ENCODE data around the gene CACNA1C. TPM values are rescaled to one million over a fixed set of nuclear protein-coding genes. Genes with fewer than 3 reads are reported as not detected.

CACNA1C gene
- total RNA-seq, 1 donor from 2014 or later = 0.02 TPM

GRCh38 chr12:2583642-2584401, 531.0 kb downstream of the CACNA1C start:
- H3K4me1 Mint-ChIP-seq = no peaks in the 10 kb centered on the region
- TF ChIP-seq CTCF (IDR thresholded peaks at IDR 0.05) = no peak
- CTCF ChIA-PET = no interaction called here
- POLR2A ChIA-PET = no interaction called here
- H3K4me3 Mint-ChIP-seq = no peak overlapping the region
- H3K27me3 Mint-ChIP-seq = peaks cover 32% of the 10 kb centered on the region
- H3K36me3 Mint-ChIP-seq (ENCODE audit: low read depth) = no peaks in the 10 kb centered on the region
- no peaks in the 10 kb centered on the region for H3K9me3 Mint-ChIP-seq
- DNase-seq (no peak), ATAC-seq (ENCODE audit: low read depth) (no peak)
- intact Hi-C loops (cut with micrococcal nuclease) = no loop called here
- H3K27ac Mint-ChIP-seq = no peak overlapping the region

GRCh38 chr12:2586156-2587038, 533.6 kb downstream of the CACNA1C start:
- Mint-ChIP-seq H3K4me1 (no peaks in the 10 kb centered on the region), H3K27me3 (peaks cover 25% of the 10 kb centered on the region), H3K36me3 (ENCODE audit: low read depth) (no peaks in the 10 kb centered on the region), H3K9me3 (peaks cover 2% of the 10 kb centered on the region), H3K27ac (no peak overlapping the region), H3K4me3 (no peak overlapping the region)
- ATAC-seq (ENCODE audit: low read depth) (no peak), DNase-seq (no peak)
- CTCF ChIA-PET = no interaction called here
- intact Hi-C loops (cut with micrococcal nuclease) = no loop called here
- POLR2A ChIA-PET = no interaction called here
- TF ChIP-seq CTCF (IDR thresholded peaks at IDR 0.05) = no peak

GRCh38 chr12:2588345-2588744, 535.6 kb downstream of the CACNA1C start:
- Mint-ChIP-seq H3K27me3 (peaks cover 19% of the 10 kb centered on the region), H3K9me3 (peaks cover 4% of the 10 kb centered on the region), H3K4me3 (no peak overlapping the region), H3K36me3 (ENCODE audit: low read depth) (no peaks in the 10 kb centered on the region), H3K27ac (no peak overlapping the region), H3K4me1 (no peaks in the 10 kb centered on the region)
- intact Hi-C loops (cut with micrococcal nuclease) = no loop called here
- CTCF ChIA-PET = no interaction called here
- no peak for TF ChIP-seq CTCF (IDR thresholded peaks at IDR 0.05)
- no peak for ATAC-seq (ENCODE audit: low read depth)
- POLR2A ChIA-PET = no interaction called here
- DNase-seq = no peak

GRCh38 chr12:2589381-2589780, 536.6 kb downstream of the CACNA1C start:
- ChIA-PET POLR2A (no interaction called here), CTCF (no interaction called here)
- no peak for TF ChIP-seq CTCF (IDR thresholded peaks at IDR 0.05)
- no peak overlapping the region for H3K27ac Mint-ChIP-seq
- H3K4me1 Mint-ChIP-seq = no peaks in the 10 kb centered on the region
- peaks cover 13% of the 10 kb centered on the region for H3K9me3 Mint-ChIP-seq
- H3K27me3 Mint-ChIP-seq = peaks cover 10% of the 10 kb centered on the region
- no peaks in the 10 kb centered on the region for H3K36me3 Mint-ChIP-seq (ENCODE audit: low read depth)
- ATAC-seq (ENCODE audit: low read depth) (no peak), DNase-seq (no peak)
- intact Hi-C loops (cut with micrococcal nuclease) = no loop called here
- no peak overlapping the region for H3K4me3 Mint-ChIP-seq

GRCh38 chr12:2593045-2593444, 540.3 kb downstream of the CACNA1C start:
- Mint-ChIP-seq H3K36me3 (ENCODE audit: low read depth) (no peaks in the 10 kb centered on the region), H3K27me3 (peaks cover 2% of the 10 kb centered on the region), H3K27ac (no peak overlapping the region), H3K9me3 (peaks cover 17% of the 10 kb centered on the region), H3K4me1 (no peaks in the 10 kb centered on the region), H3K4me3 (no peak overlapping the region)
- ChIA-PET CTCF (no interaction called here), POLR2A (no interaction called here)
- TF ChIP-seq CTCF (IDR thresholded peaks at IDR 0.05) = no peak
- ATAC-seq (ENCODE audit: low read depth) = no peak
- DNase-seq = no peak
- intact Hi-C loops (cut with micrococcal nuclease) = no loop called here

Data from activated B cell treated with CpG ODN at 0.5 μM for 24 hours (primary cell).